Effector memory CD4-positive, alpha-beta T cell (primary cell): ENCODE results near the gene KTN1.

Source experiments
- DNase-seq, 3 donors: peaks; one replicate each; pipeline ENCODE4 v3.0.0-alpha.2; 2020
- H3K27ac ChIP-seq: 2 replicates; pipeline ENCODE4 v1.7.0; 2013; ENCODE audit warnings: mild to moderate bottlenecking, low read length, moderate library complexity; ENCODE audit not compliant: insufficient read depth, poor library complexity, severe bottlenecking
- H3K27me3 ChIP-seq: replicated peaks from 2 replicates; pipeline ENCODE4 v1.7.0; 2013; ENCODE audit warnings: mild to moderate bottlenecking, low read length; ENCODE audit not compliant: insufficient read depth, control insufficient read depth, poor library complexity, severe bottlenecking
- H3K36me3 ChIP-seq: 2 replicates; pipeline ENCODE4 v1.7.0; 2013; ENCODE audit warnings: mild to moderate bottlenecking, low read length, moderate library complexity; ENCODE audit not compliant: control insufficient read depth, insufficient read depth
- H3K4me1 ChIP-seq: 2 replicates; pipeline ENCODE4 v1.7.0; 2013; ENCODE audit warnings: low read length, mild to moderate bottlenecking; ENCODE audit not compliant: control insufficient read depth, insufficient read depth, poor library complexity, severe bottlenecking
- H3K4me3 ChIP-seq: 2 replicates; pipeline ENCODE4 v1.7.0; 2013; ENCODE audit warnings: low read length, low read depth, mild to moderate bottlenecking; ENCODE audit not compliant: insufficient read depth, poor library complexity, severe bottlenecking
- H3K9me3 ChIP-seq: 2 replicates; pipeline ENCODE4 v1.7.0; 2013; ENCODE audit warnings: mild to moderate bottlenecking, low read length, moderate library complexity; ENCODE audit not compliant: control insufficient read depth

KTN1 gene

DNA sequence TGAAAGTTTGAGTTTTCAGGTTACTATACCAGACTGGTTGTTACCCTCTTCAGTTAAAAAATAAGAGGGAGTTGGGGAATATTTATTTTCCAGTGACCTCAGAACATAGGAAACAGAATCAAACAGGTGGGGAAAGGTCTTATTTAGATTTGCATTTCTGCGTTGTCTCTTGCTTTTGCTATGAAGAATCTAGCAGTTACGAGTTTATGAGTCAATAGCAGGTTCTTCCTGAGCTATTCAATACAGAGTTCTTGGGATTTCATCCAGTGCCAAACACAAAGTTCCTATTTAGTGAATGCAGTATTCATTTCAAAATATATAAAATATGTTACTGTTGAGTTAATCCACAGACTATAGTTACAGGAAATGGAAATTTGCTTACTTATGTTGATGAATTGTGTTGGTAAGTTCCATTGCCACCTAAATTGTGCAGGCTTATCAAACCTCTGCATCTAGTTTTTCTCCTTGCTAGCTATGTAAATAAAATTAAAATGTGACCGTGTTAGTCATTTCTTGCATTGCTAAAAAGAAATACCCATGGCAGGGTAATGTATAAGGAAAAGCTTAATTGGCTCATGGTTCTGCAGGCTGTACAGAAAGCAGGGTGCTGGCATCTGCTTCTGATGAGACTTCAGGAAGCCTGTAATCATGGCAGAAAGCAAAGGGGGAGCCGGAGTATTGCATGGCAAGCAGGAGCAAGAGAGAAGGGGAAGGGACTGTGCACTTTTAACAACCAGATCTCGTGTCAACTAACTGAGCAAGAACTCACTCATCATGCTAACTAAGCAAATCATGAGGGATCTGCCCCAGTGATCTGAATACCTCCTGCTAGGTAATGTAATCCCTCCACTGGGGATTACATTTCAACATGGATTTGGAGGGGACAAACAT is 110.2 kb downstream of the KTN1 start:
- Histone ChIP-seq H3K27me3 (no peaks in the 10 kb centered on the region), H3K27ac (no peak overlapping the region)
- no peak for DNase-seq

DNA sequence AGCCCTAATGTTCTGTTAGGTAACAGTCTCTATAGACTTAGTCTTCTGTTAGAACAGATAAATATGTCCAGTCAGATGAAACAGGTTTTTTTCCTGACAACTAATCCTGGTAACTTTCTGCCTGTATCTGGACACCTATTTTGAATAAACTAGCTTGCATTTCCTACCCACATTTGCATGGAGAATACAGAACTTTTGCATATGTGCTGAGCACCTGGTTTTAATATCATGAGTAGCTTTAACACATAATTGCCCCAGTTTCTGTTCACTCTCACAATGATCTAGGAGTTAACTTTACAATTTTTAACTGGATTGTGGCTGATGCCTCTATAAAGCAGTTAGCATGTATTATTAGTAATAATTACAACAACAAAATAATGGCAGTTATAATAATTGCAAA is 111.7 kb downstream of the KTN1 start:
- H3K9me3 ChIP-seq = no peaks in the 10 kb centered on the region
- DNase-seq = no peak
- H3K4me1 ChIP-seq = no peaks in the 10 kb centered on the region
- no peak overlapping the region for H3K27ac ChIP-seq
- no peaks in the 10 kb centered on the region for H3K27me3 ChIP-seq
- H3K4me3 ChIP-seq = no peak overlapping the region
- H3K36me3 ChIP-seq = peaks cover 2% of the 10 kb centered on the region

More for the DNA sequence above, 110.2 kb downstream of the KTN1 start:
- H3K9me3 ChIP-seq = no peaks in the 10 kb centered on the region
- H3K36me3 ChIP-seq = peaks cover 9% of the 10 kb centered on the region
- no peak overlapping the region for H3K4me3 ChIP-seq
- no peaks in the 10 kb centered on the region for H3K4me1 ChIP-seq

DNA sequence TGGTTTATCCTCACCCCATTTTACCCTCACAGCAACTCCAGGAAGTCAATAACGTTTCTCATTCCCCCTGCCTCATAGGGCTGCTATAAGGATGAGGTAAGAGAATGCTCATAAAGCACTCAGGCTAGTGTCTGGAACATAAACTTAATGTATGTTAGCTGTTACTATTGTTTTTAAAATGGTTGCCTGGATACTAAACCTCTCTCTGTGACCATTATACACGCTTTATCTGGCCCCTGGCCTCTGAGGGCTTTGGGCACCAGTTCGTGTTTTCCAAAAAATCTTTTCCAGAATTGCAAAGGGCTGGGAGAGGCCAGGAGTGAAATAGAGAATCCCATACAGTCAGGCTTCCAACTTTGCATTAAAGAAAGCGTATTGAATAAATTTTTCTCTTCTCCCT is 113.9 kb downstream of the KTN1 start:
- no peaks in the 10 kb centered on the region for H3K36me3 ChIP-seq
- H3K4me3 ChIP-seq = no peak overlapping the region
- DNase-seq = no peak
- H3K27ac ChIP-seq = no peak overlapping the region
- no peaks in the 10 kb centered on the region for H3K27me3 ChIP-seq
- H3K9me3 ChIP-seq = no peaks in the 10 kb centered on the region
- H3K4me1 ChIP-seq = no peaks in the 10 kb centered on the region

DNA sequence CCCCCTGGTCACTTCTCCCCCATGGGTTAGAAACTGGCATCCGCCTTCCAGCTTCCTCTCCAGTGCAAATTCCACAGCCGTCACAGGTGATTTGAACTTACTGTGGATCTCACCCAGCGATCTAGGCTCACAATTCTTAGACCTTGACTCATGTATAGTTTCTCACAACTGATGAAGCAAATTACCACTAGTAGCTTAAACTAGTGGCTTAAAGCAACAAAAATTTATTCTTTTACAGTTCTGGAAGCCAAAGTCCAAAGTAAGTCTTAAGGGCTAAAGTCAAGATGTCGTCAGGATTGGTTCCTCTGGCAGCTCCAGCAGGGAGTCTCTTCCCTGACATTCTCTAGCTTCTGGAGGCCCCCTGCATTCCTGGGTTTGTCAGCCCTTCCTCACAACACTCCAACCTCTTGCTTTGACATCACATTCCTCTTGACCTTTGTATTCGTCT is 117.4 kb downstream of the KTN1 start:
- DNase-seq = no peak
- Histone ChIP-seq H3K27ac (no peak overlapping the region), H3K36me3 (no peaks in the 10 kb centered on the region), H3K4me1 (no peaks in the 10 kb centered on the region), H3K4me3 (no peak overlapping the region), H3K9me3 (no peaks in the 10 kb centered on the region), H3K27me3 (no peaks in the 10 kb centered on the region)

DNA sequence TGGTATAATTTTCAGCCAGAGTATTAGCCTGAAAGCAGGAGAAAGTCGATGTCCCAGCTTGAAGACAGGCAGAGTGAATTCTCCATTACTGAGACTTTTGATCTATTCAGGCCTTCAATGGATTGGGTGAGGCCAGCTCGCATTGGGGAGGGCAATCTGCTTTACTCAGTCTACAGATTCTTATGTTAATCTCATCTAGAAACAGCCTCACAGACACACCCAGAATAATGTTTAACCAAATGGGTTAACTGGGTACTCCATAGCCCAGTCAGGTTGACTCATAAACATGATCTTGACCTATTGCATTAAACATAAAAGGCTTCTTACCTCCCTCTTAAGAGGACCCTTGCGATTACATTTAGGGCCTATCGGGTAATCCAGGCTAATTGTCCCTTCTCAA is 118.0 kb downstream of the KTN1 start:
- Histone ChIP-seq H3K9me3 (no peaks in the 10 kb centered on the region), H3K4me1 (no peaks in the 10 kb centered on the region), H3K4me3 (no peak overlapping the region), H3K36me3 (no peaks in the 10 kb centered on the region), H3K27me3 (no peaks in the 10 kb centered on the region), H3K27ac (no peak overlapping the region)
- no peak for DNase-seq

DNA sequence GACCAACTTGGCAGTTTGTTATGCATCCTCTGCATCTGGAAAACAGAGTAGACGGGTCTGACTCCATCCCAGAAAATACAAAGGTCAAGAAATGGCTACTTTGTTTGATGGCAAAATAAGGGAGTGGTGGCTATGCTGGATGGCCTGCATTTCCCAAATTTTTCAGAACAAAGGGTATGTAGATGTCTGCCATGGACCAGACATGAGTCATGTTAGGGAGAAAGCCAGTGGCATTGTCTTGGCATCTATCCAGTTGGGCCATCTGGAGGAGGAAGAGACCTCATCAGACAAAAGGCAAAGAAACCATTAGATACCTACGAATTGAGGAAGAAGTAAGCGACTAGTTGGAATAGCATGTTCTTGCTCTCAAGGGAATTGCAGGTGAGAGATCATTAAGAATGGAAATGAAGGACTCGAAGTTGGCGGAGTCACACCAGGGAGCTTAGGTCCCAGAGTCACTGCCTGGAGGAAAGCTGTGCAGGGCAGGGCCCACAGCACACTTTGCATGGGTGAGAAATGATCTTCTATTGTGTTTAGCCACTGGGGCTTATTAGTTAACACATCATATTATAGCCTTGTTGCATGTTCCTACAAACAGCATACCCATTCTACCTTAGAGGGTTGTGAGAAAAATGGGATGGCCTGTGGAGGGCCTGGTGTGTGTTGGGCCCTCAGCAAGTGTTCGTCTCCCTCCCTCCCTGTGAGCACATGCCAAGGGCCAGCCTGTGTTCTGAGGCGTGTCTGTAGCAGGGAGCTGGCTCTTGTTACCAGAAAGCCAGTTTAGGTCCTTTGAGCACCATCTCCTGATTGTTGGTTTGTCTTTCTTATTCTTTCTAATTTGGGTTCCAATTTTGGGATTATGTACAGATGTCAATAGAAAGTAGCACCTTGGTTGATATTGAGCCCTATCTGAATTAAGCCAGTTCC is 119.4 kb downstream of the KTN1 start:
- H3K4me3 ChIP-seq = no peak overlapping the region
- H3K9me3 ChIP-seq = no peaks in the 10 kb centered on the region
- H3K4me1 ChIP-seq = no peaks in the 10 kb centered on the region
- no peak for DNase-seq
- H3K36me3 ChIP-seq = no peaks in the 10 kb centered on the region
- no peak overlapping the region for H3K27ac ChIP-seq
- H3K27me3 ChIP-seq = no peaks in the 10 kb centered on the region

DNA sequence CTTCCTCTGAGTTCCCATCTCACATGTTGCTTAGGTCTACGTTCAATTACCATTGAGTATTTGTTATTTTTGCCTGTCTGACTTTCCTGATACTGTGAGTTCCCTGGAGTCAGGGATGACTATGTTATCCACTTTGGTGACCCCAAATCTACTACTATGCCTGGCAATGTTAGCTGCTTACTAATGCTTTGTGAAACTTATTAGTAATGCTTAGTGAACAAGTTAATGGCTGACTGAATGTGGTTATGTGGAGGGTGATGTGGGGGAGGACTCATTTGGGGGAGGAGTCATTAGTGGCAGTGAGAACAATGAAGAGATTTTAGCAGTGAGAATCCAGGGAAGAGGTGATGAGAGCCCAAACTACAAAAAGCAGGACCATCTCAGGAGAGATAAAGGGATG is 121.6 kb downstream of the KTN1 start:
- Histone ChIP-seq H3K27ac (no peak overlapping the region), H3K27me3 (no peaks in the 10 kb centered on the region), H3K9me3 (no peaks in the 10 kb centered on the region), H3K36me3 (no peaks in the 10 kb centered on the region), H3K4me1 (no peaks in the 10 kb centered on the region), H3K4me3 (no peak overlapping the region)
- no peak for DNase-seq

DNA sequence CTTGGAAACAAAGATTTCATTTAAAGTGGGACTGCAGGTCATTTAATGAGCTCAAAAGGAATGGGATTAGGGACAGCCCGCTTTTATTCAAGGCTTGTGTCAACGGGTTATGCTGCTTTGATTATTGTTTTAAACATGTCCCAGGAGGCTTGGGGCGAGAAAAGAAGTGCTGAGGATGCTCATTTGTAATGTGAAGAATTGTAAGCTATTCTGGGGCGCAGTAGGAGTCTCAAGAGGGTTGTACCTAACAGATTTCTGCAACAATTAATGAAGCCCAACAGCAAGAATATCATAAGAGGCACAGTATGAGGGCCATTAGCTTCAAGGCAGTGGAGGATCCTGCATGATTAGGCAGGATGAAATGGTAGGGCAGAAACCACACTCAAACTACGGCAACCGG is 122.5 kb downstream of the KTN1 start:
- Histone ChIP-seq H3K27ac (no peak overlapping the region), H3K9me3 (no peaks in the 10 kb centered on the region), H3K27me3 (no peaks in the 10 kb centered on the region), H3K4me1 (no peaks in the 10 kb centered on the region), H3K4me3 (no peak overlapping the region), H3K36me3 (no peaks in the 10 kb centered on the region)
- DNase-seq = no peak

DNA sequence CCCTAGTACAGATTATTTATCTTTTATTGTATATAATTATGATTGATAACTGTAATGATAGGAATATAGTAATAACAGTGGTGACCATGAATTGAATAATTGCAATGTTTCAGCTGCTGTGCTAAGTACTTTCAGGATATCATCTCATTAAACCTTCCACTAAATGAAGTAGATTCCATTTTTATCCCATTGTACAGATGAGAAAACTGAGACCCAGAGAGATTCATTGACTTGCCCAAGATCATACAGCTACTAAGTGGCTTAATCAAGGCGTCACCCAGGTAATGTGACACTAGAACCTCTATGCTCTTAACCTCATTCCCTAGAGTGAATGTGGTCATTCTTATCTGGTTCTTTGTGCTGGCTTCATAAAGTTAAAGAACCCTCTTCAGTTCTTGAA is 124.6 kb downstream of the KTN1 start:
- Histone ChIP-seq H3K4me1 (no peaks in the 10 kb centered on the region), H3K27ac (no peak overlapping the region), H3K27me3 (no peaks in the 10 kb centered on the region), H3K36me3 (no peaks in the 10 kb centered on the region), H3K9me3 (no peaks in the 10 kb centered on the region), H3K4me3 (no peak overlapping the region)
- no peak for DNase-seq
